Endothelial cell of umbilical vein (primary cell): ENCODE data around the gene CASK. TPM values are rescaled to one million over a fixed set of nuclear protein-coding genes. Genes with fewer than 3 reads are reported as not detected.

Experiments
- BruUV-seq: library from RNA; stranded (reverse); fragments of 400-500 nt; replicated peaks from 2 replicates; lab custom pipeline; 2021; lab: Mats Ljungman, UMichigan
- CTCF ChIA-PET: fragments of 300-600, 350-600 bp; sonication (Branson Sonifier 250); formaldehyde crosslinking; loops from one replicate; lab custom pipeline; 2021; ENCODE audit warnings: antibody characterized with exemption, inconsistent platforms; lab: Charles Lee
- POLR2A ChIA-PET: fragments of 300-600, 350-600 bp; sonication (Branson Sonifier 250); formaldehyde crosslinking; loops from one replicate; lab custom pipeline; 2021; ENCODE audit warnings: antibody characterized with exemption, inconsistent platforms; lab: Charles Lee
- DNase-seq: peaks from one replicate; pipeline ENCODE4 v3.0.0-alpha.2; 2011; ENCODE audit warnings: low read depth, low spot score
- FAIRE-seq: peaks from 2 replicates; lab custom pipeline; 2011; peaks lifted over from hg19 to GRCh38; lab: Jason Lieb, UNC
- H2AFZ ChIP-seq: 2 replicates; pipeline ENCODE4 v1.6.0; 2012; ENCODE audit warnings: low read depth, low read length, control low read depth, inconsistent platforms
- H3K27ac ChIP-seq: 2 replicates; pipeline ENCODE4 v1.5.1; 2011; ENCODE audit warnings: low read depth, mild to moderate bottlenecking, control low read depth, low read length, moderate library complexity; ENCODE audit not compliant: insufficient read depth
- H3K27me3 ChIP-seq, 2 experiments: 2 replicates each; pipeline versions ENCODE4 v1.6.0 to v1.6.1; 2011; ENCODE audit warnings: low read length in 2 of 2, mixed read lengths in 1 of 2; ENCODE audit not compliant: control insufficient read depth in 2 of 2, insufficient read depth in 2 of 2
- H3K36me3 ChIP-seq, 2 experiments: 2 replicates in 1 of 2; 3 replicates in 1 of 2; pipeline ENCODE4 v1.5.1; 2011; ENCODE audit warnings: low read length in 2 of 2, mild to moderate bottlenecking in 1 of 2, moderate library complexity in 1 of 2; ENCODE audit not compliant: control insufficient read depth in 2 of 2, insufficient read depth in 2 of 2; ENCODE audit errors: extremely low read depth in 1 of 2
- H3K4me1 ChIP-seq: 3 replicates; pipeline ENCODE4 v1.5.1; 2011; ENCODE audit warnings: mild to moderate bottlenecking, low read length; ENCODE audit not compliant: control insufficient read depth, insufficient read depth; ENCODE audit errors: extremely low read depth
- H3K4me2 ChIP-seq: 2 replicates; pipeline ENCODE4 v1.6.1; 2011; ENCODE audit warnings: low read length, control low read depth, mixed read lengths; ENCODE audit not compliant: insufficient read depth
- H3K4me3 ChIP-seq, 3 experiments: fragments of 200-600 bp in 1 of 3; sonication (generic), shearing (Covaris generic) in 1 of 3; replicated peaks in 1 of 3; 2 replicates each; pipeline ENCODE4 v1.5.1; 2011 to 2016; ENCODE audit warnings: control low read depth in 3 of 3, low read length in 3 of 3, mild to moderate bottlenecking in 2 of 3, inconsistent platforms in 1 of 3, low read depth in 1 of 3, moderate library complexity in 1 of 3; ENCODE audit not compliant: insufficient read depth in 1 of 3
- H3K79me2 ChIP-seq: 2 replicates; pipeline ENCODE4 v1.6.0; 2012; ENCODE audit warnings: low read length, inconsistent platforms; ENCODE audit not compliant: control insufficient read depth, insufficient read depth
- H3K9ac ChIP-seq: replicated peaks from 2 replicates; pipeline ENCODE3; 2011; ENCODE audit warnings: low read length, control low read depth; ENCODE audit not compliant: insufficient read depth; ENCODE audit errors: extremely low read depth
- H3K9me1 ChIP-seq: replicated peaks from 3 replicates; pipeline ENCODE4 v1.6.0; 2011; ENCODE audit warnings: mild to moderate bottlenecking, low read length; ENCODE audit not compliant: control insufficient read depth, insufficient read depth; ENCODE audit errors: extremely low read depth
- H3K9me3 ChIP-seq: replicated peaks from 2 replicates; pipeline ENCODE4 v1.5.1; 2012; ENCODE audit warnings: low read length, inconsistent platforms; ENCODE audit not compliant: control insufficient read depth, insufficient read depth
- H4K20me1 ChIP-seq: replicated peaks from 2 replicates; pipeline ENCODE3; 2011; ENCODE audit warnings: mild to moderate bottlenecking, low read length; ENCODE audit not compliant: control insufficient read depth, insufficient read depth; ENCODE audit errors: extremely low read depth
- EZH2 ChIP-seq: IDR thresholded peaks from 2 replicates; pipeline ENCODE4 v1.6.1; 2012; ENCODE audit warnings: borderline replicate concordance, low read depth, mild to moderate bottlenecking, moderate library complexity, low read length, inconsistent platforms; ENCODE audit not compliant: severe bottlenecking
- FOS ChIP-seq: IDR thresholded peaks from 2 replicates; pipeline ENCODE4 v1.6.1; 2011; ENCODE audit warnings: mild to moderate bottlenecking, low read length, moderate library complexity, borderline replicate concordance; ENCODE audit not compliant: insufficient read depth
- GATA2 ChIP-seq: IDR thresholded peaks from 2 replicates; pipeline ENCODE4 v1.7.0; 2011; ENCODE audit warnings: low read depth, mild to moderate bottlenecking, moderate library complexity, mixed read lengths, low read length; ENCODE audit not compliant: insufficient read length, insufficient read depth
- JUN ChIP-seq: IDR thresholded peaks from 2 replicates; pipeline ENCODE4 v1.6.1; 2011; ENCODE audit warnings: borderline replicate concordance, low read depth; ENCODE audit not compliant: insufficient read length, insufficient read depth
- MYC ChIP-seq: IDR thresholded peaks from one replicate; pipeline ENCODE4 v1.6.1; 2011; ENCODE audit warnings: mild to moderate bottlenecking, low read depth, low read length
- POLR2A ChIP-seq: IDR thresholded peaks from 2 replicates; pipeline ENCODE4 v1.6.1; 2012; ENCODE audit warnings: low read depth, mild to moderate bottlenecking, control low read depth, low read length
- POLR2AphosphoS5 ChIP-seq: IDR thresholded peaks from 2 replicates; pipeline ENCODE4 v1.6.1; 2012; ENCODE audit warnings: low read depth, mild to moderate bottlenecking, control low read depth, low read length, moderate library complexity; ENCODE audit not compliant: insufficient read depth
- dilution Hi-C: fragments of 300-500 bp; cut with MboI; formaldehyde crosslinking; loops from one replicate; pipeline ENCODE4 v1.15.0; 2019; ENCODE audit warnings: low sequenced_read_pairs; ENCODE audit not compliant: extremely low pct_ligation_motif_present
- intact Hi-C: fragments of 100-400 bp; cut with micrococcal nuclease; formaldehyde crosslinking; loops from one replicate; pipeline ENCODE4 v1.10.0; 2022
- polyA plus RNA-seq, 4 experiments: library from polyadenylated mRNA; depleted of rRNA in 3 of 4; stranded (reverse) in 3 of 4; unstranded in 1 of 4; fragments of >200 nt; gene quantifications; 2 replicates each; pipeline versions ENCODE4 v1.2.1 to v1.2.3, GENCODE V29; 2011 to 2012; ENCODE audit warnings: missing spikeins in 1 of 4
- total RNA-seq: library from RNA; stranded (reverse); gene quantifications from 2 replicates; pipeline ENCODE4 v1.2.3, GENCODE V29; 2021
- TF ChIP-seq, protein P1 (sequence below): IDR thresholded peaks from 2 replicates; pipeline ENCODE4 v1.6.1; 2011; ENCODE audit not compliant: insufficient read depth, insufficient read length
- TF ChIP-seq, protein P2 (sequence below), 2 donors: IDR thresholded peaks; 1 replicate in 1 of 2; 2 replicates in 1 of 2; pipeline ENCODE4 v1.5.1; 2011; ENCODE audit warnings: low read length in 2 of 2, mild to moderate bottlenecking in 2 of 2, moderate library complexity in 2 of 2, control low read depth in 1 of 2, inconsistent platforms in 1 of 2, low read depth in 1 of 2; ENCODE audit not compliant: insufficient read depth in 1 of 2; ENCODE audit errors: extremely low read depth in 1 of 2

Gene CASK
- total and polyA plus RNA-seq, 2 donors (not counting 3 experiments of a cell fraction or from before 2014, with no cell fraction given): 6.4 to 30.4 TPM

DNA sequence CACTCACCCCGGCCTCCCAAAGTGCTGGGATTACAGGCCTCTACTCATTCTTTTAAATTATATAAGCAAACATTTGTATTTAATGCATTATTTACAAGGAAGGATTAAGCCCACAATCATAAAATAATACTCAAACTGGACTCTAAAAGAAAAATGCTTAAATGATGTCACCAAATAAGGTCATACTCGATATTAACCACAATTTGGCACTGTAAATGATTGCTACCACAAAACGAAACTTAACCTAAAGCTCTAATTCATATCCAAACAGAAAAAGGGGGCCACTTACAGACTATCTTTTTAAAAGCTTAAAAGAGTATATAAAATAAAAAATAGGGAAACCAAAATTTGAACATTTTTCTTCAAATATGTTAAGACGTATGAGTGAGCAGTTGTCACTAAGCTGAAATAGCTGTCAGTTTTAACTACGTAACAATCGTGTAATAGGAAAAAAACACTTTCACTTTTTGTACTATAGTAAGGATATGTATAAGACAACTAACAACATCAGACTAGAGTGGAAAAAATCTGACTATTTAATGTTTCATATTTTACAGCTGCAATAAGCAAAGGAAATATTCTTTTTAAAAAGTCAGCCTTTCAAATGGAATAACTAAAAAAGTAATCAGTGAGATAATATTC, 342.8 kb downstream of the CASK start:
- ChIA-PET CTCF (no interaction called here), POLR2A (no interaction called here)
- Histone ChIP-seq H3K4me1 (no peaks in the 10 kb centered on the region), H4K20me1 (no peaks in the 10 kb centered on the region), H3K4me3 (no peak overlapping the region), H3K9me3 (no peaks in the 10 kb centered on the region), H3K27me3 (no peaks in the 10 kb centered on the region), H3K27ac (no peak overlapping the region), H3K9me1 (no peaks in the 10 kb centered on the region), H3K79me2 (no peaks in the 10 kb centered on the region), H2AFZ (no peak overlapping the region), H3K4me2 (no peak overlapping the region), H3K36me3 (no peaks in the 10 kb centered on the region), H3K9ac (no peak overlapping the region)
- intact Hi-C loops: no loop called here
- FAIRE-seq: peak; percentile 64
- no peak for TF ChIP-seq JUN
- TF ChIP-seq MYC: no peak
- TF ChIP-seq, protein P1, sequence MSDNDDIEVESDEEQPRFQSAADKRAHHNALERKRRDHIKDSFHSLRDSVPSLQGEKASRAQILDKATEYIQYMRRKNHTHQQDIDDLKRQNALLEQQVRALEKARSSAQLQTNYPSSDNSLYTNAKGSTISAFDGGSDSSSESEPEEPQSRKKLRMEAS: no peak
- TF ChIP-seq EZH2: no peak
- TF ChIP-seq FOS: no peak
- TF ChIP-seq GATA2: no peak
- TF ChIP-seq, protein P2, sequence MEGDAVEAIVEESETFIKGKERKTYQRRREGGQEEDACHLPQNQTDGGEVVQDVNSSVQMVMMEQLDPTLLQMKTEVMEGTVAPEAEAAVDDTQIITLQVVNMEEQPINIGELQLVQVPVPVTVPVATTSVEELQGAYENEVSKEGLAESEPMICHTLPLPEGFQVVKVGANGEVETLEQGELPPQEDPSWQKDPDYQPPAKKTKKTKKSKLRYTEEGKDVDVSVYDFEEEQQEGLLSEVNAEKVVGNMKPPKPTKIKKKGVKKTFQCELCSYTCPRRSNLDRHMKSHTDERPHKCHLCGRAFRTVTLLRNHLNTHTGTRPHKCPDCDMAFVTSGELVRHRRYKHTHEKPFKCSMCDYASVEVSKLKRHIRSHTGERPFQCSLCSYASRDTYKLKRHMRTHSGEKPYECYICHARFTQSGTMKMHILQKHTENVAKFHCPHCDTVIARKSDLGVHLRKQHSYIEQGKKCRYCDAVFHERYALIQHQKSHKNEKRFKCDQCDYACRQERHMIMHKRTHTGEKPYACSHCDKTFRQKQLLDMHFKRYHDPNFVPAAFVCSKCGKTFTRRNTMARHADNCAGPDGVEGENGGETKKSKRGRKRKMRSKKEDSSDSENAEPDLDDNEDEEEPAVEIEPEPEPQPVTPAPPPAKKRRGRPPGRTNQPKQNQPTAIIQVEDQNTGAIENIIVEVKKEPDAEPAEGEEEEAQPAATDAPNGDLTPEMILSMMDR (IDR thresholded peaks at IDR 0.05; ENCODE audit: extremely low read depth in 1 of 2, insufficient read depth in 1 of 2, low read depth in 1 of 2, low read length in 2 of 2): no peak
- TF ChIP-seq POLR2AphosphoS5: no peak
- no peak for TF ChIP-seq POLR2A
- no TSS peak for BruUV-seq
- DNase-seq: no peak
- dilution Hi-C loops: no loop called here
